Smooth muscle cell (in vitro differentiated cells): ENCODE results near the gene ANKRD10. TPM values are rescaled to one million over a fixed set of nuclear protein-coding genes. Genes with fewer than 3 reads are reported as not detected.

Experiments
- DNase-seq: peaks from one replicate; lab custom pipeline; 2025; ENCODE audit not compliant: unreplicated experiment; lab: John Stamatoyannopoulos, UW
- H2AFZ ChIP-seq: fragments of 200-600 bp; sonication (generic); 2 replicates; pipeline ENCODE4 v1.6.0; 2016; ENCODE audit warnings: antibody characterized with exemption, low read depth, mild to moderate bottlenecking
- H3F3A ChIP-seq: fragments of 200-600 bp; sonication (generic); 2 replicates; pipeline ENCODE4 v1.6.0; 2017; ENCODE audit warnings: antibody characterized with exemption, low read depth
- H3K27ac ChIP-seq: fragments of 200-600 bp; sonication (generic); 2 replicates; pipeline ENCODE4 v1.5.1; 2016; ENCODE audit warnings: low read depth, mild to moderate bottlenecking
- H3K27me3 ChIP-seq: fragments of 200-600 bp; sonication (generic); 2 replicates; pipeline ENCODE4 v1.6.1; 2016; ENCODE audit warnings: low read depth, mild to moderate bottlenecking
- H3K36me3 ChIP-seq: fragments of 200-600 bp; sonication (generic); 2 replicates; pipeline ENCODE4 v1.5.1; 2016; ENCODE audit warnings: low read depth
- H3K4me1 ChIP-seq: fragments of 200-600 bp; sonication (generic); 2 replicates; pipeline ENCODE4 v1.5.1; 2016; ENCODE audit warnings: low read depth
- H3K4me2 ChIP-seq: fragments of 200-600 bp; sonication (generic); 2 replicates; pipeline ENCODE4 v1.6.0; 2016; ENCODE audit warnings: mild to moderate bottlenecking
- H3K4me3 ChIP-seq: fragments of 200-600 bp; sonication (generic); 2 replicates; pipeline ENCODE4 v1.5.1; 2016; ENCODE audit warnings: mild to moderate bottlenecking
- H3K79me2 ChIP-seq: fragments of 200-600 bp; sonication (generic); 2 replicates; pipeline ENCODE4 v1.6.0; 2016; ENCODE audit warnings: low read depth, mild to moderate bottlenecking
- H3K9ac ChIP-seq: fragments of 200-600 bp; sonication (generic); 2 replicates; pipeline ENCODE4 v1.6.0; 2016; ENCODE audit warnings: low read depth
- H3K9me3 ChIP-seq: fragments of 200-600 bp; sonication (generic); replicated peaks from 2 replicates; pipeline ENCODE4 v1.5.1; 2016; ENCODE audit warnings: low read depth
- H4K20me1 ChIP-seq: fragments of 200-600 bp; sonication (generic); 2 replicates; pipeline ENCODE4 v1.6.0; 2016; ENCODE audit warnings: low read depth
- WGBS: methylation state at CpG from one replicate; pipeline ENCODE4 v1.1.7; 2016; ENCODE audit warnings: low lambda C conversion rate; 5-methylcytosine and 5-hydroxymethylcytosine counted together
- polyA plus RNA-seq: library from polyadenylated mRNA; unstranded; fragments of >200 nt; fragmentation: Nextera tagmentation; extraction: Ambion mirVana; gene quantifications from 2 replicates; pipeline ENCODE4 v1.2.1, GENCODE V29; 2016
- total RNA-seq: library from RNA; depleted of rRNA; stranded (reverse); fragments of >200 nt; gene quantifications from 2 replicates; pipeline ENCODE4 v1.2.3, GENCODE V29; 2014
- TF ChIP-seq, protein P1 (sequence below): fragments of 200-600 bp; sonication (generic); IDR thresholded peaks from 2 replicates; pipeline ENCODE4 v1.5.1; 2017; ENCODE audit warnings: borderline replicate concordance, mild to moderate bottlenecking, antibody characterized with exemption; ENCODE audit not compliant: insufficient read depth, poor library complexity, severe bottlenecking

The ANKRD10 gene
- total and polyA plus RNA-seq, 2 experiments from 2014 or later: 31.0 to 61.8 TPM

GRCh38 chr13:110832205-110832479 lies 82.7 kb downstream of the ANKRD10 start:
- no peak overlapping the region for H3K27ac ChIP-seq
- H3K4me1 ChIP-seq: peaks cover 3% of the 10 kb centered on the region
- H3K4me3 ChIP-seq: no peak overlapping the region
- H4K20me1 ChIP-seq: no peaks in the 10 kb centered on the region
- DNase-seq: no peak
- H3K27me3 ChIP-seq: no peaks in the 10 kb centered on the region
- 86% methylated on average over 3 of the region's 3 CpGs for WGBS
- H3K79me2 ChIP-seq: no peaks in the 10 kb centered on the region
- TF ChIP-seq, protein P1, sequence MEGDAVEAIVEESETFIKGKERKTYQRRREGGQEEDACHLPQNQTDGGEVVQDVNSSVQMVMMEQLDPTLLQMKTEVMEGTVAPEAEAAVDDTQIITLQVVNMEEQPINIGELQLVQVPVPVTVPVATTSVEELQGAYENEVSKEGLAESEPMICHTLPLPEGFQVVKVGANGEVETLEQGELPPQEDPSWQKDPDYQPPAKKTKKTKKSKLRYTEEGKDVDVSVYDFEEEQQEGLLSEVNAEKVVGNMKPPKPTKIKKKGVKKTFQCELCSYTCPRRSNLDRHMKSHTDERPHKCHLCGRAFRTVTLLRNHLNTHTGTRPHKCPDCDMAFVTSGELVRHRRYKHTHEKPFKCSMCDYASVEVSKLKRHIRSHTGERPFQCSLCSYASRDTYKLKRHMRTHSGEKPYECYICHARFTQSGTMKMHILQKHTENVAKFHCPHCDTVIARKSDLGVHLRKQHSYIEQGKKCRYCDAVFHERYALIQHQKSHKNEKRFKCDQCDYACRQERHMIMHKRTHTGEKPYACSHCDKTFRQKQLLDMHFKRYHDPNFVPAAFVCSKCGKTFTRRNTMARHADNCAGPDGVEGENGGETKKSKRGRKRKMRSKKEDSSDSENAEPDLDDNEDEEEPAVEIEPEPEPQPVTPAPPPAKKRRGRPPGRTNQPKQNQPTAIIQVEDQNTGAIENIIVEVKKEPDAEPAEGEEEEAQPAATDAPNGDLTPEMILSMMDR: no peak
- H2AFZ ChIP-seq: no peak overlapping the region
- H3K9me3 ChIP-seq: no peaks in the 10 kb centered on the region
- no peak overlapping the region for H3K4me2 ChIP-seq
- no peaks in the 10 kb centered on the region for H3K36me3 ChIP-seq
- H3F3A ChIP-seq: no peaks in the 10 kb centered on the region
- no peak overlapping the region for H3K9ac ChIP-seq

DNA sequence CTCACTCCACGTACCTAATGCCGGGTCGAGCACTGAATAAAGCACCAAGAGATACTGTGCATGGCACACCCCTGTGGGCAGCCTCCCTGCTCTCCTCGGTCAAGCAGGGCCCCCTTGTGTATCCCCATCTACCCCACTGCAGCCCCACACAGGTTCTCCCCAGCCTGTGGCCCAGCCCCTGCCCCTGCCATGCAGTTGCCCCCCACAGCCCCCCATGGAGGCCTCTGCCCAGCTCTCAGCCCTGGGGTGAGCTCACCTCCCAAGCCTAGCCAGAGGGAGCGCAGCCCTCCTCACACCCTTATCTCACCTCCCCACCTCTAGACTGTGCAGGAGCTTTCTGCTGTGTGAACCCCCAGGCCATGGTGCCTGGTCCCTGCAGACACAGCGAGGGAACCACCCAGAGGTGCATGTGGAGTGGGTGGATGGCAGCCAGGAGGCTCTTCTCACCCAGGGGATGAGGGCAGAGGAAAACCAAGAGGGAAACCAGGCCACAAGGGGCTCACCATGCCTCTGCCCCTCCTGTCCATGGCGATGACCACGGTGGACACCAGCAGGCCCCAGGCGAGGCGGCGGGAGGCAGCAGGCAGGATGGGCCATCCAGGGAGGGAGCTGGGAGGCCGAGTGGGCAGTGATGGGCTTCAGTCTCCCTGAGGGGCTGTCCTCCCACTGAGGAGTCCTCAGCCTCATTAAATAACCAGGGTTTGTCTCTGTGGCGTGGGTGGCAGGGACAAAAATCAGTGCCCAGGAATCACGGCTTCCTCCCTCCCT lies 83.2 kb downstream of the ANKRD10 start:
- H3K4me3 ChIP-seq: no peak overlapping the region
- H4K20me1 ChIP-seq: no peaks in the 10 kb centered on the region

GRCh38 chr13:110830800-110831371 lies 84.0 kb downstream of the ANKRD10 start:
- Histone ChIP-seq H3K4me1 (no peaks in the 10 kb centered on the region), H3K27ac (no peak overlapping the region)
- 88% methylated on average over 16 of the region's 16 CpGs for WGBS

More for the DNA sequence above, 83.2 kb downstream of the ANKRD10 start:
- no peak overlapping the region for H3K4me2 ChIP-seq
- H2AFZ ChIP-seq: no peak overlapping the region
- no peak overlapping the region for H3K27ac ChIP-seq
- DNase-seq: no peak
- no peaks in the 10 kb centered on the region for H3K79me2 ChIP-seq
- H3K4me1 ChIP-seq: peaks cover 3% of the 10 kb centered on the region
- H3K27me3 ChIP-seq: no peaks in the 10 kb centered on the region
- TF ChIP-seq, protein P1: no peak
- no peak overlapping the region for H3K9ac ChIP-seq
- no peaks in the 10 kb centered on the region for H3K9me3 ChIP-seq
- WGBS: 96% methylated on average over 14 of the region's 14 CpGs
- H3K36me3 ChIP-seq: no peaks in the 10 kb centered on the region
- no peaks in the 10 kb centered on the region for H3F3A ChIP-seq

More at GRCh38 chr13:110830800-110831371, 84.0 kb downstream of the ANKRD10 start:
- TF ChIP-seq, protein P1: no peak
- Histone ChIP-seq H4K20me1 (no peaks in the 10 kb centered on the region), H3K27me3 (no peaks in the 10 kb centered on the region), H3K9ac (no peak overlapping the region), H3K79me2 (no peaks in the 10 kb centered on the region), H3K9me3 (no peaks in the 10 kb centered on the region), H3K4me2 (no peak overlapping the region), H3F3A (no peaks in the 10 kb centered on the region), H3K36me3 (no peaks in the 10 kb centered on the region), H3K4me3 (no peak overlapping the region), H2AFZ (no peak overlapping the region)
- DNase-seq: no peak
